Thyroid gland (tissue), 4 donors: ENCODE measurements around the gene INIP. TPM values are rescaled to one million over a fixed set of nuclear protein-coding genes. Genes with fewer than 3 reads are reported as not detected.

Source experiments
- DNase-seq, 2 donors: peaks; one replicate each; pipeline ENCODE4 v3.0.0-alpha.2; 2019
- H3K27ac ChIP-seq, 3 donors: fragments of 200-600 bp; sonication (generic); 1 replicate in 2 of 3; 2 replicates in 1 of 3; pipeline ENCODE4 v1.5.1; 2016 to 2019; ENCODE audit warnings: mild to moderate bottlenecking in 1 of 3, moderate library complexity in 1 of 3
- H3K27me3 ChIP-seq: fragments of 200-600 bp; sonication (generic); one replicate; pipeline ENCODE4 v1.5.1; 2019
- H3K36me3 ChIP-seq, 2 donors: fragments of 200-600 bp; sonication (generic); one replicate each; pipeline ENCODE4 v1.5.1; 2016 to 2019
- H3K4me1 ChIP-seq, 2 donors: fragments of 200-600 bp; sonication (generic); one replicate each; pipeline ENCODE4 v1.5.1; 2017 to 2019
- H3K4me3 ChIP-seq, 3 donors: fragments of 200-600 bp; sonication (generic); replicated peaks in 1 of 3; 1 replicate in 2 of 3; 2 replicates in 1 of 3; pipeline ENCODE4 v1.5.1; 2016; ENCODE audit warnings: mild to moderate bottlenecking in 1 of 3
- H3K9me3 ChIP-seq: fragments of 200-600 bp; sonication (generic); one replicate; pipeline ENCODE4 v1.5.1; 2017
- CTCF ChIP-seq, 6 experiments: fragments of 200-600 bp in 3 of 6; fragments of 450-650 bp in 3 of 6; sonication (generic) in 3 of 6; IDR thresholded peaks; one replicate each; pipeline ENCODE4 v1.5.1; 2016 to 2019; ENCODE audit warnings: antibody characterized with exemption in 6 of 6, mild to moderate bottlenecking in 2 of 6, inconsistent platforms in 1 of 6, moderate library complexity in 1 of 6
- POLR2A ChIP-seq, 2 donors: fragments of 450-650 bp; IDR thresholded peaks; one replicate each; pipeline ENCODE4 v1.6.1; 2017; ENCODE audit warnings: antibody characterized with exemption in 2 of 2, mild to moderate bottlenecking in 2 of 2, moderate library complexity in 1 of 2
- WGBS, 2 donors: methylation state at CpG; one replicate each; pipeline ENCODE4 v1.1.5; 2017; 5-methylcytosine and 5-hydroxymethylcytosine counted together
- intact Hi-C: fragments of 100-400 bp; cut with DNase I; formaldehyde crosslinking; loops from one replicate; pipeline ENCODE4 v1.15.1; 2023
- total RNA-seq, 4 donors: library from RNA; depleted of rRNA; stranded (reverse); fragments of >200 nt; gene quantifications; one replicate each; pipeline ENCODE4 v1.2.3, GENCODE V29; 2016

The INIP gene
- total RNA-seq, 4 donors from 2014 or later = 12.6 to 23.7 (median 18.2) TPM

GRCh38 chr9:112757282-112757883 is 39.5 kb upstream of the INIP start:
- Histone ChIP-seq H3K27me3 (no peaks in the 10 kb centered on the region), H3K9me3 (no peaks in the 10 kb centered on the region), H3K4me3 (no peak overlapping the region), H3K4me1 (peaks cover 0 to 4% of the 10 kb centered on the region in 2 donors), H3K27ac (no peak overlapping the region), H3K36me3 (no peaks in the 10 kb centered on the region)
- WGBS, 2 donors = 78 to 80% methylated on average over 7 of the region's 7 CpGs
- intact Hi-C loops = no loop called here
- TF ChIP-seq POLR2A (IDR thresholded peaks at IDR 0.05) (no peak), CTCF (IDR thresholded peaks at IDR 0.05) (no peak)
- no peak for DNase-seq

GRCh38 chr9:112755675-112756074 is 37.8 kb upstream of the INIP start:
- H3K27me3 ChIP-seq = no peaks in the 10 kb centered on the region
- DNase-seq = no peak
- intact Hi-C loops = no loop called here
- no peaks in the 10 kb centered on the region for H3K9me3 ChIP-seq
- H3K4me3 ChIP-seq = no peak overlapping the region
- peaks cover 0 to 13% of the 10 kb centered on the region in 2 donors for H3K4me1 ChIP-seq
- no peak overlapping the region for H3K27ac ChIP-seq
- TF ChIP-seq CTCF (IDR thresholded peaks at IDR 0.05) = no peak
- no peak for TF ChIP-seq POLR2A (IDR thresholded peaks at IDR 0.05)
- H3K36me3 ChIP-seq = no peaks in the 10 kb centered on the region
- WGBS, 2 donors = 70 to 85% methylated on average over 4 of the region's 4 CpGs

GRCh38 chr9:112755016-112755427 is 37.1 kb upstream of the INIP start:
- H3K4me1 ChIP-seq = peaks cover 3 to 15% of the 10 kb centered on the region in 2 donors
- no peaks in the 10 kb centered on the region for H3K36me3 ChIP-seq
- no peak overlapping the region for H3K4me3 ChIP-seq
- 56 to 63% methylated on average over 5 of the region's 5 CpGs for WGBS, 2 donors
- TF ChIP-seq CTCF (IDR thresholded peaks at IDR 0.05) (no peak), POLR2A (IDR thresholded peaks at IDR 0.05) (no peak)
- no peaks in the 10 kb centered on the region for H3K9me3 ChIP-seq
- no peaks in the 10 kb centered on the region for H3K27me3 ChIP-seq
- intact Hi-C loops = no loop called here
- no peak for DNase-seq
- H3K27ac ChIP-seq = no peak overlapping the region

GRCh38 chr9:112754578-112754977 is 36.7 kb upstream of the INIP start:
- Histone ChIP-seq H3K36me3 (no peaks in the 10 kb centered on the region), H3K4me1 (peaks cover 7 to 20% of the 10 kb centered on the region in 2 donors), H3K27me3 (no peaks in the 10 kb centered on the region), H3K9me3 (no peaks in the 10 kb centered on the region), H3K4me3 (no peak overlapping the region), H3K27ac (no peak overlapping the region)
- no peak for DNase-seq
- intact Hi-C loops = no loop called here
- TF ChIP-seq POLR2A (IDR thresholded peaks at IDR 0.05) (no peak), CTCF (IDR thresholded peaks at IDR 0.05) (no peak)
- WGBS, 2 donors = 84 to 88% methylated on average over 3 of the region's 3 CpGs

- Histone ChIP-seq H3K9me3 (no peaks in the 10 kb centered on the region), H3K27ac (no peak overlapping the region), H3K4me3 (no peak overlapping the region), H3K4me1 (peaks cover 7 to 21% of the 10 kb centered on the region in 2 donors), H3K27me3 (no peaks in the 10 kb centered on the region), H3K36me3 (no peaks in the 10 kb centered on the region)
- intact Hi-C loops = no loop called here
- no peak for DNase-seq
- WGBS, 2 donors = 88 to 91% methylated on average over 2 of the region's 2 CpGs
- TF ChIP-seq CTCF (IDR thresholded peaks at IDR 0.05) (no peak), POLR2A (IDR thresholded peaks at IDR 0.05) (no peak)
Measured at GRCh38 chr9:112753725-112754124, 35.8 kb upstream of the INIP start.
